G401 (cell line): ENCODE data around the gene MAP3K4. TPM values are rescaled to one million over a fixed set of nuclear protein-coding genes. Genes with fewer than 3 reads are reported as not detected.

Source experiments
- DNase-seq: peaks from one replicate; pipeline ENCODE4 v3.0.0-alpha.2; 2015; ENCODE audit warnings: low spot score
- in situ Hi-C: cut with HindIII; loops from 2 replicates; pipeline ENCODE4 v1.10.0; 2016; ENCODE audit warnings: low sequenced_read_pairs, mixed read lengths
- total RNA-seq: library from RNA; depleted of rRNA; stranded (reverse); fragments of >200 nt; shearing (Covaris generic); gene quantifications from 2 replicates; pipeline ENCODE4 v1.2.3, GENCODE V29; 2014

MAP3K4 gene
- total RNA-seq, 1 experiment from 2014 or later, result 29.1 TPM

GRCh38 chr6:161132384-161132783, 140.8 kb downstream of the MAP3K4 start:
- in situ Hi-C loops, result no loop called here
- DNase-seq, result no peak

- DNase-seq, result no peak
- in situ Hi-C loops, result no loop called here
Measured at GRCh38 chr6:161133963-161134362, 142.4 kb downstream of the MAP3K4 start.

GRCh38 chr6:161134550-161135298, 143.2 kb downstream of the MAP3K4 start:
- in situ Hi-C loops, result no loop called here
- no peak for DNase-seq

- no peak for DNase-seq
- in situ Hi-C loops, result no loop called here
Measured at GRCh38 chr6:161135695-161136591, 144.4 kb downstream of the MAP3K4 start.

GRCh38 chr6:161136655-161137054, 145.1 kb downstream of the MAP3K4 start:
- in situ Hi-C loops, result no loop called here
- DNase-seq, result no peak

- in situ Hi-C loops, result no loop called here
- no peak for DNase-seq
Measured at GRCh38 chr6:161137320-161137719, 145.8 kb downstream of the MAP3K4 start.

- no peak for DNase-seq
- in situ Hi-C loops, result no loop called here
Measured at GRCh38 chr6:161137839-161138542, 146.4 kb downstream of the MAP3K4 start.

- in situ Hi-C loops, result no loop called here
- DNase-seq, result no peak
Measured at GRCh38 chr6:161138543-161139303, 147.2 kb downstream of the MAP3K4 start.

- in situ Hi-C loops, result no loop called here
- DNase-seq, result no peak
Measured at GRCh38 chr6:161139304-161139765, 147.8 kb downstream of the MAP3K4 start.

GRCh38 chr6:161139766-161140553, 148.4 kb downstream of the MAP3K4 start:
- in situ Hi-C loops, result no loop called here
- DNase-seq, result no peak

GRCh38 chr6:161140554-161140875, 148.9 kb downstream of the MAP3K4 start:
- no peak for DNase-seq
- in situ Hi-C loops, result no loop called here

- DNase-seq, result peak; percentile 8
- in situ Hi-C loops, result no loop called here
Measured at GRCh38 chr6:161141173-161141572, 149.6 kb downstream of the MAP3K4 start.

- DNase-seq, result no peak
- in situ Hi-C loops, result no loop called here
Measured at GRCh38 chr6:161142957-161143296, 151.4 kb downstream of the MAP3K4 start.

GRCh38 chr6:161143663-161144430, 152.3 kb downstream of the MAP3K4 start:
- in situ Hi-C loops, result no loop called here
- no peak for DNase-seq

GRCh38 chr6:161150136-161150535, 158.6 kb downstream of the MAP3K4 start:
- DNase-seq, result no peak
- in situ Hi-C loops, result no loop called here

- no peak for DNase-seq
Measured at GRCh38 chr6:161150566-161150965, 159.0 kb downstream of the MAP3K4 start.

GRCh38 chr6:161151059-161151645, 159.6 kb downstream of the MAP3K4 start:
- DNase-seq, result no peak
- in situ Hi-C loops, result no loop called here

More at GRCh38 chr6:161150566-161150965, 159.0 kb downstream of the MAP3K4 start:
- in situ Hi-C loops, result no loop called here
